ENCODE data around the gene CNN3.

The CNN3 gene

GRCh38 chr1:94921977-94922376 lies 4.9 kb downstream of the CNN3 start:
- no peak for DNase-seq

- no peak for DNase-seq
Observed at GRCh38 chr1:94920061-94920460, 6.8 kb downstream of the CNN3 start.

GRCh38 chr1:94919241-94920030 lies 7.5 kb downstream of the CNN3 start:
- DNase-seq, result no peak

- no peak for DNase-seq
Observed at GRCh38 chr1:94917251-94917650, 9.7 kb downstream of the CNN3 start.

GRCh38 chr1:94912263-94913184 lies 14.4 kb downstream of the CNN3 start:
- DNase-seq, result no peak

- DNase-seq, result no peak
Observed at GRCh38 chr1:94909486-94909885, 17.4 kb downstream of the CNN3 start.

GRCh38 chr1:94908965-94909364 lies 17.9 kb downstream of the CNN3 start:
- no peak for DNase-seq

GRCh38 chr1:94908190-94908589 lies 18.7 kb downstream of the CNN3 start:
- DNase-seq, result no peak

GRCh38 chr1:94907136-94907535 lies 19.8 kb downstream of the CNN3 start:
- DNase-seq, result no peak

GRCh38 chr1:94906382-94906781 lies 20.5 kb downstream of the CNN3 start:
- DNase-seq, result no peak

- DNase-seq, result no peak
Observed at GRCh38 chr1:94905207-94905606, 21.7 kb downstream of the CNN3 start.

GRCh38 chr1:94903280-94904009 lies 23.5 kb downstream of the CNN3 start:
- peak; percentile 39 for DNase-seq

GRCh38 chr1:94901841-94902240 lies 25.1 kb downstream of the CNN3 start:
- no peak for DNase-seq

GRCh38 chr1:94899756-94900155 lies 27.2 kb downstream of the CNN3 start:
- DNase-seq, result no peak

GRCh38 chr1:94898491-94899385 lies 28.2 kb downstream of the CNN3 start:
- DNase-seq, result peak; percentile 26

- DNase-seq, result no peak
Observed at GRCh38 chr1:94895518-94895917, 31.4 kb downstream of the CNN3 start.

- DNase-seq, result no peak
Observed at GRCh38 chr1:94894630-94895029, 32.3 kb downstream of the CNN3 start.

- no peak for DNase-seq
Observed at GRCh38 chr1:94892604-94893254, 34.2 kb downstream of the CNN3 start.

- DNase-seq, result no peak
Observed at GRCh38 chr1:94888201-94888600, 38.7 kb downstream of the CNN3 start.

GRCh38 chr1:94887603-94888171 lies 39.2 kb downstream of the CNN3 start:
- no peak for DNase-seq

GRCh38 chr1:94887106-94887505 lies 39.8 kb downstream of the CNN3 start:
- DNase-seq, result no peak
